SK-N-SH treated with all-trans-retinoic acid at 6 μM for 48 hours (cell line): ENCODE measurements around the gene PCMT1.

Source experiments
- ATAC-seq: fragments of 200-7000 bp; cut with Tn5 transposase; 3 replicates; pipeline ENCODE4 v1.9.1; 2020; ENCODE audit warnings: mild to moderate bottlenecking, moderate library complexity
- ARNTL ChIP-seq: fragments of 450-650 bp; formaldehyde crosslinking; IDR thresholded peaks from 2 replicates; pipeline ENCODE4 v1.5.0; 2020; ENCODE audit warnings: low read depth, mild to moderate bottlenecking, moderate library complexity, borderline replicate concordance
- BACH2 ChIP-seq: fragments of 250-450 bp; sonication (Bioruptor Pico); IDR thresholded peaks from 2 replicates; pipeline ENCODE4 v1.9.0; 2021; ENCODE audit warnings: mild to moderate bottlenecking, borderline replicate concordance
- CSDC2 ChIP-seq: fragments of 250-450 bp; sonication (Bioruptor Pico); IDR thresholded peaks from 2 replicates; pipeline ENCODE4 v1.5.0; 2020; ENCODE audit warnings: mild to moderate bottlenecking, moderate library complexity
- ESRRG ChIP-seq: fragments of 250-450 bp; sonication (Bioruptor Pico); IDR thresholded peaks from 2 replicates; pipeline ENCODE4 v1.6.1; 2021; ENCODE audit warnings: mild to moderate bottlenecking
- GLIS3 ChIP-seq: fragments of 250-450 bp; sonication (Bioruptor Pico); IDR thresholded peaks from 2 replicates; pipeline ENCODE4 v1.5.0; 2020; ENCODE audit warnings: mild to moderate bottlenecking, moderate library complexity
- ISL1 ChIP-seq: fragments of 250-450 bp; sonication (Bioruptor Pico); IDR thresholded peaks from 2 replicates; pipeline ENCODE4 v2.1.2; 2022; ENCODE audit warnings: mild to moderate bottlenecking, moderate library complexity
- OSR1 ChIP-seq: fragments of 250-450 bp; sonication (Bioruptor Pico); IDR thresholded peaks from 2 replicates; pipeline ENCODE4 v1.8.0; 2022; ENCODE audit warnings: moderate library complexity, mild to moderate bottlenecking, inconsistent platforms
- PATZ1 ChIP-seq: fragments of 250-450 bp; sonication (Bioruptor Pico); IDR thresholded peaks from 2 replicates; pipeline ENCODE4 v1.8.0; 2020; ENCODE audit warnings: mild to moderate bottlenecking, moderate library complexity, borderline replicate concordance
- POU6F1 ChIP-seq: fragments of 250-450 bp; sonication (Bioruptor Pico); IDR thresholded peaks from 2 replicates; pipeline ENCODE4 v1.8.0; 2021; ENCODE audit warnings: low read depth, mild to moderate bottlenecking, moderate library complexity, borderline replicate concordance
- PPARA ChIP-seq: fragments of 250-450 bp; sonication (Bioruptor Pico); IDR thresholded peaks from 2 replicates; pipeline ENCODE4 v1.5.0; 2020; ENCODE audit warnings: mild to moderate bottlenecking, borderline replicate concordance
- RARB ChIP-seq: fragments of 250-450 bp; sonication (Bioruptor Pico); IDR thresholded peaks from 2 replicates; pipeline ENCODE4 v1.8.0; 2021; ENCODE audit warnings: mild to moderate bottlenecking, moderate library complexity
- SNAI2 ChIP-seq: fragments of 250-450 bp; sonication (Bioruptor Pico); IDR thresholded peaks from 2 replicates; pipeline ENCODE4 v1.5.0; 2020; ENCODE audit warnings: mild to moderate bottlenecking, moderate library complexity
- TCF4 ChIP-seq: fragments of 250-450 bp; sonication (Bioruptor Pico); IDR thresholded peaks from 2 replicates; pipeline ENCODE4 v1.8.0; 2021; ENCODE audit warnings: mild to moderate bottlenecking, moderate library complexity, borderline replicate concordance
- TOX ChIP-seq: fragments of 250-450 bp; sonication (Bioruptor Pico); IDR thresholded peaks from 2 replicates; pipeline ENCODE4 v1.8.0; 2021; ENCODE audit warnings: mild to moderate bottlenecking, moderate library complexity, borderline replicate concordance
- TSHZ2 ChIP-seq: fragments of 250-450 bp; sonication (Bioruptor Pico); IDR thresholded peaks from 2 replicates; pipeline ENCODE4 v1.5.0; 2020; ENCODE audit warnings: mild to moderate bottlenecking, moderate library complexity
- ZC3H10 ChIP-seq: fragments of 250-450 bp; sonication (Bioruptor Pico); IDR thresholded peaks from 2 replicates; pipeline ENCODE4 v1.5.1; 2021; ENCODE audit warnings: mild to moderate bottlenecking, moderate library complexity
- ZFP3 ChIP-seq: fragments of 250-450 bp; sonication (Bioruptor Pico); IDR thresholded peaks from 2 replicates; pipeline ENCODE4 v1.5.0; 2020; ENCODE audit warnings: mild to moderate bottlenecking, moderate library complexity
- ZNF565 ChIP-seq: fragments of 450-650 bp; formaldehyde crosslinking; conservative IDR thresholded peaks from 2 replicates; pipeline ENCODE4 v1.5.0; 2020; ENCODE audit warnings: low read depth, mild to moderate bottlenecking, moderate library complexity
- ZNF70 ChIP-seq: fragments of 450-650 bp; formaldehyde crosslinking; IDR thresholded peaks from 2 replicates; pipeline ENCODE4 v1.5.0; 2020; ENCODE audit warnings: mild to moderate bottlenecking, moderate library complexity
- ZNF8 ChIP-seq: fragments of 450-650 bp; formaldehyde crosslinking; IDR thresholded peaks from 2 replicates; pipeline ENCODE4 v1.5.0; 2020; ENCODE audit warnings: mild to moderate bottlenecking, moderate library complexity
- TF ChIP-seq, protein P1 (sequence below): fragments of 250-450 bp; sonication (Bioruptor Pico); IDR thresholded peaks from 2 replicates; pipeline ENCODE4 v1.5.1; 2020; ENCODE audit warnings: low read depth, mild to moderate bottlenecking, moderate library complexity
- TF ChIP-seq, protein P2 (sequence below): fragments of 250-450 bp; sonication (Bioruptor Pico); IDR thresholded peaks from 2 replicates; pipeline ENCODE4 v1.5.1; 2021; ENCODE audit warnings: mild to moderate bottlenecking, moderate library complexity

Gene PCMT1

DNA sequence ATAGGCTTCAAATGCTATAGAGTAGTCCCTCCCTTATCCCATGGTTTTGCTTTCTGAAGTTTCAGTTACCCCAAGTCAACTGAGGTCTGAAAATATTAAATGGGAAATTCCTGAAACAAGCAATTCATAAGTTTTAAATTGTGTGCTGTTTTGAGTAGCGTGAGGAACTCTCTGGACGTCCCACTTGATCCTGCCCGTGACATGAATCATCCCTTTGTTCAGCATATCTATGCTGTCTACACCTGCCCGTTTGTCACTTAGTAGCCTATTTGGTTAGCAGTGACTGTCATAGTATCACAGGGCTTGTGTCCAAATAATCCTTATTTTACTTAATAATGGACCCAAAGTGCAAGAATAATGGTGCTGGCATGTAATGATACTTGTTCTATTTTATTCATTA is 5.0 kb downstream of the PCMT1 start:
- TF ChIP-seq ZFP3 (CRISPR knock-in tag), result no peak
- no peak for TF ChIP-seq PATZ1 (CRISPR knock-in tag)
- TF ChIP-seq ZNF565 (CRISPR knock-in tag), result no peak
- no peak for TF ChIP-seq SNAI2
- no peak for TF ChIP-seq GLIS3 (CRISPR knock-in tag)
- TF ChIP-seq OSR1 (CRISPR knock-in tag), result no peak
- no peak for TF ChIP-seq POU6F1
- TF ChIP-seq BACH2 (CRISPR knock-in tag), result no peak
- no peak for TF ChIP-seq RARB
- no peak for TF ChIP-seq ISL1 (CRISPR knock-in tag)
- no peak for TF ChIP-seq TOX (CRISPR knock-in tag)
- no peak for ATAC-seq

GRCh38 chr6:149755300-149756260 is 6.0 kb downstream of the PCMT1 start:
- no peak for TF ChIP-seq ZFP3 (CRISPR knock-in tag)
- TF ChIP-seq PPARA (CRISPR knock-in tag), result no peak
- no peak for TF ChIP-seq TCF4
- no peak for TF ChIP-seq ZNF70 (CRISPR knock-in tag)
- TF ChIP-seq ESRRG (CRISPR knock-in tag), result no peak
- TF ChIP-seq ZC3H10 (CRISPR knock-in tag), result no peak
- TF ChIP-seq GLIS3 (CRISPR knock-in tag), result no peak
- TF ChIP-seq, protein P1, sequence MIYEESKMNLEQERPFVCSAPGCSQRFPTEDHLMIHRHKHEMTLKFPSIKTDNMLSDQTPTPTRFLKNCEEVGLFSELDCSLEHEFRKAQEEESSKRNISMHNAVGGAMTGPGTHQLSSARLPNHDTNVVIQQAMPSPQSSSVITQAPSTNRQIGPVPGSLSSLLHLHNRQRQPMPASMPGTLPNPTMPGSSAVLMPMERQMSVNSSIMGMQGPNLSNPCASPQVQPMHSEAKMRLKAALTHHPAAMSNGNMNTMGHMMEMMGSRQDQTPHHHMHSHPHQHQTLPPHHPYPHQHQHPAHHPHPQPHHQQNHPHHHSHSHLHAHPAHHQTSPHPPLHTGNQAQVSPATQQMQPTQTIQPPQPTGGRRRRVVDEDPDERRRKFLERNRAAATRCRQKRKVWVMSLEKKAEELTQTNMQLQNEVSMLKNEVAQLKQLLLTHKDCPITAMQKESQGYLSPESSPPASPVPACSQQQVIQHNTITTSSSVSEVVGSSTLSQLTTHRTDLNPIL (CRISPR knock-in tag), result no peak
- TF ChIP-seq BACH2 (CRISPR knock-in tag), result no peak
- no peak for TF ChIP-seq PATZ1 (CRISPR knock-in tag)
- TF ChIP-seq ISL1 (CRISPR knock-in tag), result no peak
- TF ChIP-seq TSHZ2 (CRISPR knock-in tag), result no peak
- no peak for TF ChIP-seq POU6F1
- TF ChIP-seq ARNTL, result no peak
- TF ChIP-seq RARB, result no peak
- TF ChIP-seq ZNF565 (CRISPR knock-in tag), result no peak
- TF ChIP-seq, protein P2, sequence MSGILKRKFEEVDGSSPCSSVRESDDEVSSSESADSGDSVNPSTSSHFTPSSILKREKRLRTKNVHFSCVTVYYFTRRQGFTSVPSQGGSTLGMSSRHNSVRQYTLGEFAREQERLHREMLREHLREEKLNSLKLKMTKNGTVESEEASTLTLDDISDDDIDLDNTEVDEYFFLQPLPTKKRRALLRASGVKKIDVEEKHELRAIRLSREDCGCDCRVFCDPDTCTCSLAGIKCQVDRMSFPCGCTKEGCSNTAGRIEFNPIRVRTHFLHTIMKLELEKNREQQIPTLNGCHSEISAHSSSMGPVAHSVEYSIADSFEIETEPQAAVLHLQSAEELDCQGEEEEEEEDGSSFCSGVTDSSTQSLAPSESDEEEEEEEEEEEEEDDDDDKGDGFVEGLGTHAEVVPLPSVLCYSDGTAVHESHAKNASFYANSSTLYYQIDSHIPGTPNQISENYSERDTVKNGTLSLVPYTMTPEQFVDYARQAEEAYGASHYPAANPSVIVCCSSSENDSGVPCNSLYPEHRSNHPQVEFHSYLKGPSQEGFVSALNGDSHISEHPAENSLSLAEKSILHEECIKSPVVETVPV, result no peak
- TF ChIP-seq ZNF8 (CRISPR knock-in tag), result no peak
- TF ChIP-seq CSDC2 (CRISPR knock-in tag), result no peak
- TF ChIP-seq OSR1 (CRISPR knock-in tag), result no peak
- TF ChIP-seq, all 23 proteins: peak for 0
- no peak for ATAC-seq
